Gastroesophageal sphincter (tissue), 3 donors: ENCODE data around the gene PAFAH1B1.

Source experiments
- POLR2AphosphoS5 ChIP-seq: sonication (generic); formaldehyde crosslinking; IDR thresholded peaks from one replicate; pipeline ENCODE4 v1.6.1; 2017; ENCODE audit warnings: antibody characterized with exemption
- TF ChIP-seq, protein P1 (sequence below), 4 experiments: fragments of 200-600 bp in 2 of 4; fragments of 450-650 bp in 2 of 4; sonication (generic) in 1 of 4; IDR thresholded peaks; one replicate each; pipeline ENCODE4 v1.5.1; 2017 to 2019; ENCODE audit warnings: antibody characterized with exemption in 4 of 4, mild to moderate bottlenecking in 2 of 4, moderate library complexity in 2 of 4

GRCh38 chr17:2611627-2612026 lies 18.2 kb downstream of the PAFAH1B1 start:
- no peak for TF ChIP-seq POLR2AphosphoS5
- TF ChIP-seq, protein P1, sequence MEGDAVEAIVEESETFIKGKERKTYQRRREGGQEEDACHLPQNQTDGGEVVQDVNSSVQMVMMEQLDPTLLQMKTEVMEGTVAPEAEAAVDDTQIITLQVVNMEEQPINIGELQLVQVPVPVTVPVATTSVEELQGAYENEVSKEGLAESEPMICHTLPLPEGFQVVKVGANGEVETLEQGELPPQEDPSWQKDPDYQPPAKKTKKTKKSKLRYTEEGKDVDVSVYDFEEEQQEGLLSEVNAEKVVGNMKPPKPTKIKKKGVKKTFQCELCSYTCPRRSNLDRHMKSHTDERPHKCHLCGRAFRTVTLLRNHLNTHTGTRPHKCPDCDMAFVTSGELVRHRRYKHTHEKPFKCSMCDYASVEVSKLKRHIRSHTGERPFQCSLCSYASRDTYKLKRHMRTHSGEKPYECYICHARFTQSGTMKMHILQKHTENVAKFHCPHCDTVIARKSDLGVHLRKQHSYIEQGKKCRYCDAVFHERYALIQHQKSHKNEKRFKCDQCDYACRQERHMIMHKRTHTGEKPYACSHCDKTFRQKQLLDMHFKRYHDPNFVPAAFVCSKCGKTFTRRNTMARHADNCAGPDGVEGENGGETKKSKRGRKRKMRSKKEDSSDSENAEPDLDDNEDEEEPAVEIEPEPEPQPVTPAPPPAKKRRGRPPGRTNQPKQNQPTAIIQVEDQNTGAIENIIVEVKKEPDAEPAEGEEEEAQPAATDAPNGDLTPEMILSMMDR (IDR thresholded peaks at IDR 0.05) = no peak
